Stimulated activated CD8-positive, alpha-beta memory T cell treated with anti-CD3 and anti-CD28 coated beads, Interleukin-7, amount 100 ng/mL, for 48 hours (primary cell): Measurements from ENCODE around the gene UBN1.

Experiments
- DNase-seq, 2 donors: peaks; one replicate each; pipeline ENCODE4 v3.0.0-alpha.2; 2020; ENCODE audit warnings: low read depth in 1 of 2; ENCODE audit errors: extremely low read depth in 1 of 2

Gene UBN1

DNA sequence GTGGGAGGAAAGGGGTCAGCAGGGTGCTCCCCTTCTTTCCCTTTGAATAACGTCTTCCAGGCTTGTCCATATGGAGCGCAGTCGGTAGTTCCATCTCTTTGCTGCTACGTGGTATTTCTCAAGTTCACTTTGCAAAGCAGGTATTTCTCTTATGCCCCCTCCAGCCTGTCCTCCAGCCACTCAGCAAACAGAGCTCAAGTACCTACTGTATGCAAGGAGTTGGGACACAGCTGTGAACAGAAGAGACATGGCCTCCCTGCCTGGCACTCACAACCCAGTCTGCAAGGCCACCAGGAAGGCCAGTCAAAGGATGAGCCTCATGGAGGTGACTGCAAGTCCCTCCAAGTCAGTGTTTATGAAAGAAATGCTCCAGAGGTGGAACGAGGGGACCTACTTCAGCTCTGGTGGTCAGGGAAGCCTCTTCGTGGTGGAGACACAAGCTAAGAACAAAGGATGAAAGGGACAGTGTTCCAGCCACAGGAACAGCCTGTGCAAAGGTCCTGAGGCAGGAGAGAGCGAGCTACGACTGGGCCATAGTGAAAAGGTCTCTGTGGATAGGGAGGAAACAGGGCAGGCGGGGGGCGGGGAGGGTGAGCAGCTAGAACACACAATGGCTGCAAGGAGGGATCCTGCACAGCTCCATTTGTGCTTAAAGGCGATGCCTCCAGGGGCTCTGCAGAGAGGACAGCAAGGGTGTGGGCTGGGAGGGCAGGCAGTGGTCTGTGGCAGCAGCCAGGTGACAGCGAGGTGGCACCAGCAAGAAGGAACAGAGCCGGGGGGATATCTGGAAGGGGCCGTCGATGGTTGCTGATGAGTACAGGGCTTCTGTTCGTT, 57.0 kb downstream of the UBN1 start:
- DNase-seq = no peak

DNA sequence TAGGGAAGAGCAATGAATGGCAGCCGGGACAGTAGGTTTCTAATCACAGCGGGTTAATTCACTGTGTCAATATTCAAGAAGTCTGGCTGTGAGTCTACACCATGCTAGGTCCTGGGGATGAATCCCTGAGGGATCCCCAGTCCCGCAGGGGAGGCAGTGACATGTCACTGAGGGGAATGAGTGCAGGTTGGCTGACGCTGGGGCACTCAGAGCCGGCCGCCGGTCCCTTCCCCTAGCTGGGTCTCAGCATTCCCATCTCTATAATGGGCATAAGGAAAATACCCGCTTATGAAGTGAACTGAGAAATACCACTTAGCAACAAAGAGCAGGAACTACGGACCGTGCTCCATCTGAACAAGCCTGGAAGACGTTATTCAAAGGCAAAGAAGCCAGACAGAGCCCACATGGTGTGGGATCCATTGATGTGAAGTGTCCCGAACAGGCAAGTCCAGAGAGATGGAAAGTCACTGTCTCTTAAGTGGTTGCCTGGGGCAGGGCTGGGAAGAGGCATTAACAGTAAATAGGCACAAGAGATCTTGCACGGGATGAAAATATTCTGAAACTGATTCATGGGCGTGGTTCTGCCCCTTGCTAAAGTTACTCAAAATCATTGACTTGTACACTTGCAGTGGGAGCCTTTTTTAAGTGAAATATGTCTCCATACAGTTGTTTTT, 57.8 kb downstream of the UBN1 start:
- DNase-seq = no peak

DNA sequence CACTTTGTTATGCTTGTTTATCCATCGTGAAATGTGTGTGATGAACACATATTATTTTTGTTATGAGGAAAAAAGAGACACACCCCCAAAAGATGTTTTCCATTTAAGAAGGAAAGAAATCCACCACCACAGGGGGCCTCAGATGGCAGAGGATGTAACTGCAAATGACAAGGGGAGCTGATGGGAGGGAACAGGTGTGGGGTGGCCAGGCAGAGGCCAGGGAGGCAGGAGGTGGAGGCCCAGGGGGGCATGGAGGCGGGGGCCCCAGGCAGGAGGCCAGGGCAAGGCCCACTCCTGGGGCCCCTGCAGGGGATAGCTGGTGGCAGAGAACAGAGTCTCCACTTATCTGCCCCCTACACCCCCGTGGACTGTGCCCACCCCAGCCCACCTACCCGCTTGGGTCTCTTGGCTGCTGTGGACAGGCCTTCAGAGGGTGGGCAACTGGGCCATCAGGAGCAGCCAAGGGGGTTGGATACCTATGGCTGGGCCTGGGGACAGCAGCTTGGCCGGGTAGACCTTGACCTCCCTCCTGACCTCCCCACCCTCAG, 61.6 kb downstream of the UBN1 start:
- DNase-seq = no peak

DNA sequence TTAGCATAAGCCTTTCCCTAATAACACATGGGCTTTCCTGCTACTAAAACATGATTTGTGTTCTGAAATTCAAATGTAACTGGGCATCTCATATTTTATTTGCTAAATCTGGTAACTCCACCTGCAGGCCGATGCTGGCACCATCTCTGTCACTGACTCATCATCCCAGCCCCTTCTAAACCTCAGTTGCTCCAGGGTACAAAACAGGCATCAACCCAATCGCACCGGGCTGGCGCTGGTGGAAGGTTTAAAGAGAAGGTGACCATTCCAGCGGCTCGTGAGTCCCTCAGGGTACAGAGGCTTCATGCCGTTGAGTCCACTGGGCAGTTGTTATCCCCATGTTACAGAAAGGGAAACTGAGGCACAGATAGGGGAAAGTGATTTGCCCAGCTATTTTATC, 62.5 kb downstream of the UBN1 start:
- DNase-seq = no peak

DNA sequence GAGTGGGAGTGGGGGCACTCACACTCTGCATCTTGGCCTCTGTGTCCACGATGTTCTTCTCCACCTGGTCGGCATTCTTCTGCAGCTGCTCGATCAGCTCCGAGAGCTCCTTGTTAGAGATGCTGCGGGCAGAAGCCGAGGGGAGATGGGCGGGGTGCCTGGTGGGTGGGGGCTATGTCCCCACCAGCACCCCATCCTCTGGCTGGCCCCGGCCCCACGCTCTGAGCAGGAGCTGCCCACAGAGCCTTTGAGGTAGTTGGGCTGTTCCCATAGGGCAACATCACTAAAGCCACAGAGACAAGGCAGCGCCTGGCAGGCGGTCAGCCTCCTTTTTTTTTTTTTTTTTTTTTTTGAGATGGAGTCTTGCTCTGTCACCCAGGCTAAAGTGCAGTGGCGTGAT, 63.5 kb downstream of the UBN1 start:
- DNase-seq = no peak

DNA sequence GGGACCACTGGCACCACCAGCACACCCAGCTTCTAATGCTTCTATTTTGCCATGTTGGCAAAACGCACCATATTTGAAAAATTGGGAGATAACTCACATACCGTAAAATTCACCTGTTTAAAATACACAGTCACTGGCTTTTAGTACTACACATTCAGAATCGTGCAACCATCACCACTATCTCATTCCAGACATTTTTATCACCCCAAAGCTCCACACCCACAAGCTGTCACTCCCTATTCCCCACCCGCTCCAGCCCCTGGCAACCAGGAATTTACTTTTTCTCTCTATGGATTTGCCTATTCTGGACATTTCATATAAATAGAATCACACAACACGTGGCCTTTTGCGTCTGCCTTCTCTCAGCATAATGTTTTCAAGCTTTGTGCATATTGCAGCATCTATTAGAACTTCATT, 64.7 kb downstream of the UBN1 start:
- no peak for DNase-seq

DNA sequence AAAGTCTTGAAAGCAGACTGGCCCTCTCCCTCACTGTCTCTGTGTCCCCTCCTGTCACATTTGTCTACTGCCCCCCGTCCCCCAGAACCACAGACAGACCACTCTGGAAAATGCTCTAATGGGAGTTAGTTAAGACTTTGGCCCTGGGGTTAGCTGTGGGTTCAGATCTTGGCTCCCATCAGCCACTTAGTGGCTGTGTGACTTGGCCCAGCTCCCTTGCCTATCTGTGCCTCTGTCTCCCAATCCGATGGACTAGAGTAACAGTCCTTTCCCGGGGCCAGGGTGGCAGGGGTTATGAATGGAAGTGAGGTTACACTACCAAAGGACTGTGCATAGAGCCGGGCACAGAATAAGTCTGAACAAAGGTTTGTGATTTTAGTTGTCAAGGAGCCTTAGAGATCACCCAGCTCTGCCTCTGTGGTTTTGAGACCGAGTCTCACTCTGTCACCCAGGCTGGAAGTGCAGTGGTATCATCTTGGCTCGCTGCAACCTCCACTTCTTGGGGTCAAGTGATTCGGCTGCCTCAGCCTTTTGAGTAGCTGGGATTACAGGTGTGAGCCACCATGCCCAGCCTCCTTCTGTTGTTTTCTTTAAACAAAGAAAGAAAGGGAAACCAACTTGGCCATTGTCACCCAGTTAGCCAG, 66.0 kb downstream of the UBN1 start:
- no peak for DNase-seq

DNA sequence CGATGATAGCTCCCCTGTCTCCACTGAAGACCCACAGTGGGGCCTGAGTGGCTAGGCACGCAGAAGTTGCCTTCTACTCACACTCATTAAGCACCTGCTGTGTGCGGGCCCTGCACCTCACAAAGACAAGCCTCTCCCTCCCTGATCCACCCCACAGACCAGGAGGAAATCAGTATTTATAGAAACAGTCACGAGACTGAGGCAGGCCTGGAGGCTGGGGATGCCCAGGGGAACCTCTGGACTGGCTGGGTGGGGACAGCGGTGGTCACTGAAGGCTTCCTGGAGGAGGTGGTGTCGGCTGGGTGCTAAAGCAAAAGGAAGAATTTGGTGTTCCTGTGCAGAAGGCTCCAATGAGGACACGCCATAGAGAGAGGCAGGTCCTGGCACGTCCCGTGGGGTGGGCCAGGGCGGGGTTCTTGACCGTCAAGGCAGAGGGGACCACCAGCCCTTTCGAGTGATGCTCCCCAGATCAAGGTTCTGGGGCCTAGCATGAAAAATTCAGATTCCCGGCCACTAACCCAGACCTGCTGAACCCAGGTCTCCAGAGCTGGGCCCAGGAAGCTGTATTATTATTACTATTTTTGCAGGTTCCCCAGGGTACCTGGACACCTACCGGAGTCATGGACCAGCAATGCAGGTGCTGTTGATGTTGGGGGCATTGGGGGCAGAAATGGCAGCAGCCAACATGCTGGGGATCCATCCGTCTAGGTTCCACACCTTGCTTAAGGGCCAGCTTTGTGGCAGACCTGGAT, 66.7 kb downstream of the UBN1 start:
- DNase-seq = no peak

DNA sequence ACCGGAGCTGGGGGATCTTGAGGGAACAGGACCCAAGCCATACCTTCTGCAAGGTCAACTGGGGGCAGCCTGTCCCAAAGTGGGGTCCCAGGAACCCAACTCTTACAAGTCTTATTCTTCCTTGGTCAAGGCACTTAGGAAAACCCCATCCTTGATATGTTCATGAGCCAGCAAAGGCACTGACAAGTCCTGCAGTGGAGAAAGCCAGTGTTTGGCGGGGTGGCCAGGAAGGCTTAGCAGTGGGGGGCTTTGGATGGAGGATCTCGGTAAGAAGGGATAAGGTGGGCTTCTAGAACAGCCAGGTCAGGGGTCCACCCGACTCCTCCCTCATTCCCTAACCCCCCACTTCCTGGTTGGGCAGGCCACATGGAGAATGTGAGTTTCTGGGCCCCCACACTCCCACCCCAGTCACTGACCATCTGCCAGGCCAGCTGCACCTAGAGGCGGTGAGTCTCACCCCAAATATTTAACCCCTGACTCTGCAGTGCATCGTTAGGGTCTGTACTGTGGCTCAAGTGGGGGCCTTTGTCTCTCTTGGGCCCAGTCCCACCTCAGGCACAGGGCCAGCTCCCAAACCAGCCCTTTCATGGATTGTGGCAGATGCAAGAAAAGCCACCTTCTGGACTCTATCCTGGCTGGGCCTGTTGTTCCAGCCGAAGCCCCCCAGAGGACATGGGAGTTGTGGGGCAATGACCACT, 67.4 kb downstream of the UBN1 start:
- DNase-seq = no peak

DNA sequence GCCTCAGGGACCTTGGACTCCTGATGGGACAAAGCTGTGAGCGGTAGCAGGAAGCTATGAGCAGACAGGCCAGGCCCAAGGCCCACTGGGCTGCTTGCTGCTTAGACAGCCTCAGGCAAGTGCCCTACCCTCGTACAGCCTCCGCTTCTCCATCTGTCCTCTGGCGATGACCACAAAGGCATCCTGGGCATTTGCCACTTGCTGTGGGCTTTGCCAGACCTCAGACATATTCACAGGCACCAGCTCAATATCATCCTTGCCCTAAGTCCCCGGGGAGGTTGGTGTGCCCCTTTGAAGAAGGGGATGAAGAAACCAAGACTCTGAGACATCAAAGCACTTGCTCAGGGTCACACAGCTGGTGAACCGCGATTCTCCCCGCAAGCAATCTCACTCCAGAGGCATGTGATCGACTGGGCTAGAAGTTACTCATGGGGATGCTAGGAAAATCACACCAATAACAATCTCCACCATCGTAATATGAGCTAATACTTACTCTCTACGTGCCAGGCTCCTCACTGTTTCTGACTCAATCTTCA, 68.0 kb downstream of the UBN1 start:
- no peak for DNase-seq

DNA sequence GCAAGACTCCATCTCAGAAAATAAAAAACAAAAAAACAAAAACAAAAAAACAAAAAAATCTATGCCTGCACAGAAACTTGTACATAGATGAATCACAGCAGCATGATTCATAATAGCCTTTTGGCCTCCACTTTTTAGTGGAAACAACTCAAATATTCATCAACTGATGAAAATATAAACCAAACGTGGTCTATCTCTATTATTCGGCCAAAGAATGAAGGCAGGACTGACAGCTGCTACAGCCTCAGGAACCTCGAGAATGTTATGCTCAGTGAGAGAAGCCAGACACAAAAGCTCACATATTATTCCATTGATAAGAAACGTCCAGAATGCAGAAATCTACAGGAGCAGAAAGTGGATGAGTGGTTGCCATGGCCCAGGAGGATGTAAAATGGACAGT, 69.8 kb downstream of the UBN1 start:
- DNase-seq = no peak

DNA sequence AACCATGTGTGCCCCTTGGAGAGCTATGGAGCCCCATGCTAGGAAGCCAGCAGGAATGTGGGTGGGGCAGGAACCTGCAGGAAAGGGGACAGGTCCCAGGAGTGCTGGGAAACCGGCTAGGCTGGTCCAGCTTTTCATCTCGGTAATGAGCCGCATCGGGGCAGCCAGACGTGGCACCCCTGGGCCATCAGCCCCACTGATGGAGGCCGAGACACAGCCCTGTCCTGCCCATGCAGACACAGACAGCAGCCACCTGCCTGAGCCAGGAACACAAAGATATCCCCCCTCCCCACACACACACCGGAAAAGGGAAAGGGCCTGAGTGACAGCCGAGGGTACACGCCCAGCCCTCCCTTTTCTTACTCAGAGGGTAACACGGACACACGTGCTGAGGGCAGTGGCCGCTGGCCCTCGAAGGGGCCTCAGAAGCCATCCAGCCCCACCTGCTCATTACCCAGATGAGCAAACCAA, 71.5 kb downstream of the UBN1 start:
- no peak for DNase-seq

DNA sequence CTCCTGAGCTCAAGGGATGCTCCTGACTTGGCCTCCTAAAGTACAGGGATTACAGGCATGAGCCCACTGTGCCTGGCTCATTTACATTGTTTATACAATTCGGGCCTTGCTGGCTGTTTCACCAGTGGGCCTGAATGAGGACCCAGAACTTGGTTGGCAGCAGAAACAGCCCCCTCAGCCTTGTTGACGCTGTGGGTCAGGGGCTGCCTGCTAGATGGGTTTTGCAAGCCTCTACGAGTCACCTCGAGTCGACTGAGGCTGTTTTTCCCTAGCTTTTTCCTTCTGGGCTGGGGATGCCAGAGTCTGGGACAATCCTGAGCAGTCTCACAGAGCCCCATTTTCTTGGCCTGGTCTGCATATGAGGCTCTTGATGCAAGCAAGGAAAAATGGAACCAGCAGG, 73.5 kb downstream of the UBN1 start:
- no peak for DNase-seq

DNA sequence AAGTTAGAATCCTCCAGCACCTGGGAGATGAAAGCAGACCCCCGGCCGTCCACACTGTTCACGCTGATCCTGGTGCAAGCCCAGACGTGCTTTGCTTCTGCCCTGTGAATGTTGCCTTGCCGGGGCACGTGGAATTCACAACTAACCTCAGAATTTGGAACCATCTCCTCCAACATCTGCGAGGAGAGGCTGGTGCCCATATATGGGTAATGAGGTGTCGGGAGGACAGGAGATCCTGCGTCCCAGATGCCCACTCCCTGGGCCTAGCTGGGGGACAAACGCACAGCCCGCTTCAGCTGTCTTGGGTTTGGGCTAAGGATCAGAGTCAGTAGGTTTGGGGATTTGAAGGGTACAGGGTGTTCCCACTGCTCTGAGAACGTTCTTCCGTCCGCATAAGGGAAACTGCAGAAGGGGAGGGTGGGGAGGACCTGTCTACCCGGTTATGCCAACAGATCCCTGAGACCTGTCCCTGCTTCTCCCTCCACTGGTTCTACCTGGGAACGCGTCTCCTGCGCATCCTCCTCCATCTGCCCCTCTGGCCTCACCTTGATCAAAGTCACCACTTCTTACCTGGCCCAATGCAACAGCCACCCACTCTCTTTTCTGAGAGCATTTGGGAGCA, 75.6 kb downstream of the UBN1 start:
- no peak for DNase-seq

DNA sequence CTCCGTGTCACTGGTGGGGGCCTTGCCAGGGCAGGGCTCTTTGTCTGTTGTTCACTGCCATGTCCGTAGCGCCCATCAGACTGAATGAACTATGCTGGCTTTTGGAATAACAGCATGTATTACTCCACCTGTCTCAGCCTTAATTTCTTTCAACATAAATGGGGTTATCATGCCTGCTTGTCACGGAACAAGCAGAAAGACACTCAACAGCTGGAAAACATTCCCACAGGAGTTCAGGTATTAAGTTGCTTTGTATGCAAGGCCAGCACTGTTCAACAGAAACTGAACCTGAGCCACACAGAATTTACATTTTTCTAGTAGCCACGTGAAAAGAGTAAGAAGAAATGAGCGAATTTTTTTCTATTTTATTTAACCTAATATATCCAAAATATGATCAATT, 76.6 kb downstream of the UBN1 start:
- no peak for DNase-seq

DNA sequence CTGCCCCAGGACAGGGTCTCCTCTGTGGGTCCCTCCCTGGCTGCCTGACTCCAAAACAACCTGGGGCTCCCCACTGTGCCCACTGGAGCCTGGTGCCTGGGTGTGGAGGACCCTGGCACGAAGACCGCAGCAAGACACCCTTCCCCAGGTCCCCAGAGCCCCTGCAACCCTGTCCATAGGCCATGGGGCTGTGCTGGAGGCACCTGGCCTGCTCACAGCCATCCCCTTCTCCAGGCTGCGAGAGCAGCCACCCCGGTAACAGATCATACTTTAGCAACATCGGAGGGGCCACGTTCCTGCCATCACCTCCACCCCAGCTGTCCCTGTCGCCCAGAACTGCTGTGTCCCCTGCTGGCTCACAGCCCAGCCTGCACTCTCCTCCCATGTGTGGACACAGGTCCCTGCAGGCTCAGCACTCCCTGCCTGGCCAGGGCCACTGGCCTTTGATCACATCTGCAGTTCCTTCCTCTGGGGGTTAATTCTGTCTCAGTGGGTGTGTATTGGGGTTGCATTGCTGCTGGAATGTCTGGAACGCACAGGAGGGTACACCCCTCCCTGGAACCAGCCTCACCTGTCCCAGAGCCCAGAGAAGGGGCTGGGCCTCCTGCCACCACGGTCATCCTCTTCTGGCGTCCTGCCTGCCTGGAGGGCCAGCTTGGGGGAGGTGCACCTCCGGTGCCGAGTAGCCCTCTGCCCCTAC, 77.5 kb downstream of the UBN1 start:
- DNase-seq = no peak

DNA sequence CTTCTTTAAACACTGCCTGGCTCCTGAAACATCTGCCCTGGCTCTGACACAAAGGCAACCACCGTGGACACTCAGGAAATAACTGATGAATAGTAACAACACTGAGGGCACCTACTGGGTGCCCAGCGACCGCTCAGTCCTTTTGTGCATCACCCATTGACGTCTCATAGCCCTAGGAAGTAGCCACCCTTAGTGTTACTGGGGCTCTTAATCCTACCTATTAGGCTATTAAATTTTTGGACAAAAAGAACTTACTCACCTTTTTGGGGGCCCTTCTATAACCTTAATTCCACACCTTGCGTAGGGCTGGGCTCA, 78.0 kb downstream of the UBN1 start:
- DNase-seq = no peak

DNA sequence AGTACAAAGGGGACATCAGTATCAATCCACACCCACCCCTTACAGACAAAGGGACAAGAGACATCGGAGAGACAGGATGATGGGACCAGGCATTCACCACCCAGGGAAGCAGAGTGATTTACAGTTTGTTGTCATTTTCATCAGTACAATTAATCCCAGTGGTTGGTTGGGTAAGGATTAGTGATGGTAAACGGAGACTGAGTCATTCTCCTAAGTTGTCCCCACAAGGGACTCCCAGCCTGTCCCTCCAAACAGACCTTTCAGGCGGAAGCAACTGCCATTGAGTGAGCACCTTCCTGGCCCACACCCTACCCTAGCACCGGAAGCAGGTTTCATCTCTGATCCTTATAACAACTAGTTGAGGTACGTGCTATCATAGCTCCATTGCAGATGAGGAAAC, 78.5 kb downstream of the UBN1 start:
- DNase-seq = no peak

DNA sequence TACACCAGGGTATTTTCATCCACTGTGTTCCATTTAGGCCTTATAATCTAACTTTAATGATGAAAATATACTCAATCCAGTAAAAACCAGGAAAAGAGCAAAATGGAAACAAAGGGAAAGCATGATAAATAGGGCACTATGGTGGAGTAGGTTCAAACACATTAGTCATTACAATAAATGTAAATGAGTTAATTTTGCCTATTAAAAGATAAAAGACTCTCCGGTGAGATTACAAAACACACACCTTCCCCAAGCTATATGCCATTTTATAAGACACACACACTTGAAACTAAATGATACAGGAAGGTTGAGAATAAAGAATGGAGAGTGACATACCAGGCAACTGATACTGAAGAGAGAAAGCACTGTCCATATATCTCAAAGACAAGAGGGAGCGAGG, 79.6 kb downstream of the UBN1 start:
- no peak for DNase-seq
